Body of pancreas (tissue), 4 donors: ENCODE results near the gene SATB2.

Source experiments
- CTCF ChIP-seq, 7 experiments: fragments of 450-650 bp in 4 of 7; fragments of 200-600 bp in 3 of 7; sonication (generic) in 3 of 7; IDR thresholded peaks; one replicate each; pipeline ENCODE4 v1.5.1; 2016 to 2019; ENCODE audit warnings: antibody characterized with exemption in 7 of 7
- POLR2A ChIP-seq, 3 donors: fragments of 450-650 bp; IDR thresholded peaks; one replicate each; pipeline ENCODE4 v1.6.1; 2016; ENCODE audit warnings: antibody characterized with exemption in 3 of 3, mild to moderate bottlenecking in 2 of 3

GRCh38 chr2:199440118-199440517, 17.6 kb downstream of the SATB2 start:
- no peak for TF ChIP-seq CTCF (IDR thresholded peaks at IDR 0.05)
- no peak for TF ChIP-seq POLR2A (IDR thresholded peaks at IDR 0.05)
